Measurements from ENCODE around the gene RBBP8NL.
"Not testable (repeated sequence)": the region's sequence is repeated elsewhere in the genome, so short reads cannot be mapped to it uniquely, and the experiment has no call there.

The RBBP8NL gene

GRCh38 chr20:62426699-62427131, 624 bp downstream of the RBBP8NL start:
- Histone ChIP-seq H3K27ac (ENCODE audit: low read length) (no peak overlapping the region), H3K27me3 (ENCODE audit: control insufficient read depth in 1 of 2, insufficient read depth in 2 of 2, low read length in 2 of 2) (no peaks in the 10 kb centered on the region), H3K9ac (ENCODE audit: low read length in 2 of 2) (no peak overlapping the region), H3K4me3 (ENCODE audit: low read length in 2 of 2) (no peak overlapping the region), H3K4me1 (ENCODE audit: control insufficient read depth, insufficient read depth, low read length) (no peaks in the 10 kb centered on the region), H3K36me3 (ENCODE audit: control insufficient read depth in 2 of 2, insufficient read depth in 2 of 2, low read length in 2 of 2) (no peaks in the 10 kb centered on the region), H3K9me3 (ENCODE audit: control insufficient read depth in 2 of 2, low read length in 2 of 2) (no peaks in the 10 kb centered on the region)

- not testable (repeated sequence) for H3K4me1 ChIP-seq (ENCODE audit: control insufficient read depth, insufficient read depth, low read length); H3K36me3 ChIP-seq (ENCODE audit: control insufficient read depth in 2 of 2, insufficient read depth in 2 of 2, low read length in 2 of 2); H3K9me3 ChIP-seq (ENCODE audit: control insufficient read depth in 2 of 2, low read length in 2 of 2); H3K27me3 ChIP-seq (ENCODE audit: control insufficient read depth in 1 of 2, insufficient read depth in 2 of 2, low read length in 2 of 2); H3K9ac ChIP-seq (ENCODE audit: low read length in 2 of 2); H3K4me3 ChIP-seq (ENCODE audit: low read length in 2 of 2); H3K27ac ChIP-seq (ENCODE audit: low read length)
Measured at GRCh38 chr20:62426059-62426348, 1.3 kb downstream of the RBBP8NL start.

DNA sequence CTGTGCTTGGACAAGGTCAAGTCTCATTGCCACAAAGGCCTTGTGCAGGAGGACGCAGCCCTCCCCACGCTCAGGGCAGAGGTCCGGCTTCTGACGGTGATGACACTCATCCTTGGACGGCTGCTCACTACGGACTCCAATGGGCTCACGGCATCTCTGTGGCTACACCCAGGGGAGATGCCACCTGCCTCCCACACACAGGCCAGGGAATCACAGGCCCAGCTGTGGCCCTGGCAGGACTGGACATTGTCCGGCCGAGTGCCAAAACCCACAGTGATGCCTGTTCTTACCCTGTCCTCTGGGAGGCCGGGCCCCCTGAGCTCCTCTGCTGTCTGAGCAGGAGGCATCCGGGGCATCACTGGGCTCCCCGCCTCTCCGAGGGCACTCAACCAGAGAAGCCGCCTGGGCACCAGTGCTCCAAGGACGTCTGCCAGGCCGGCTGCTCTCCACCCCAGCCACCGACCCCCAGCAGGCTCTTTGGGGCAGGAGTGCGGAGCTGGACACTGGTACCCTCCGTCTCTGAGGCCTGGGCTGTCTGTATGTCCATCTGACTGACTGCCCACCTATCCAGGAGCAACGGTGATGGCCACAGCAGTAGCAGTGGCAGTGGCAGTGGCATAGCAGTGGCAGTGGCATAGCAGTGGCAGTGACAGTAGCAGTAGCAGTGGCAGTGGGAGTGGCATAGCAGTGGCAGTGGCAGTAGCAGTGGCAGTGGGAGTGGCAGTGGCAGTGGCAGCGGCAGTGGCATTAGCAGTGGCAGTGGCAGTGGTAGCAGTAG, 1.9 kb downstream of the RBBP8NL start:
- Histone ChIP-seq H3K27ac (ENCODE audit: low read length) (no peak overlapping the region), H3K27me3 (ENCODE audit: control insufficient read depth in 1 of 2, insufficient read depth in 2 of 2, low read length in 2 of 2) (no peaks in the 10 kb centered on the region), H3K9me3 (ENCODE audit: control insufficient read depth in 2 of 2, low read length in 2 of 2) (no peaks in the 10 kb centered on the region), H3K36me3 (ENCODE audit: control insufficient read depth in 2 of 2, insufficient read depth in 2 of 2, low read length in 2 of 2) (no peaks in the 10 kb centered on the region), H3K9ac (ENCODE audit: low read length in 2 of 2) (no peak overlapping the region), H3K4me3 (ENCODE audit: low read length in 2 of 2) (no peak overlapping the region), H3K4me1 (ENCODE audit: control insufficient read depth, insufficient read depth, low read length) (no peaks in the 10 kb centered on the region)

DNA sequence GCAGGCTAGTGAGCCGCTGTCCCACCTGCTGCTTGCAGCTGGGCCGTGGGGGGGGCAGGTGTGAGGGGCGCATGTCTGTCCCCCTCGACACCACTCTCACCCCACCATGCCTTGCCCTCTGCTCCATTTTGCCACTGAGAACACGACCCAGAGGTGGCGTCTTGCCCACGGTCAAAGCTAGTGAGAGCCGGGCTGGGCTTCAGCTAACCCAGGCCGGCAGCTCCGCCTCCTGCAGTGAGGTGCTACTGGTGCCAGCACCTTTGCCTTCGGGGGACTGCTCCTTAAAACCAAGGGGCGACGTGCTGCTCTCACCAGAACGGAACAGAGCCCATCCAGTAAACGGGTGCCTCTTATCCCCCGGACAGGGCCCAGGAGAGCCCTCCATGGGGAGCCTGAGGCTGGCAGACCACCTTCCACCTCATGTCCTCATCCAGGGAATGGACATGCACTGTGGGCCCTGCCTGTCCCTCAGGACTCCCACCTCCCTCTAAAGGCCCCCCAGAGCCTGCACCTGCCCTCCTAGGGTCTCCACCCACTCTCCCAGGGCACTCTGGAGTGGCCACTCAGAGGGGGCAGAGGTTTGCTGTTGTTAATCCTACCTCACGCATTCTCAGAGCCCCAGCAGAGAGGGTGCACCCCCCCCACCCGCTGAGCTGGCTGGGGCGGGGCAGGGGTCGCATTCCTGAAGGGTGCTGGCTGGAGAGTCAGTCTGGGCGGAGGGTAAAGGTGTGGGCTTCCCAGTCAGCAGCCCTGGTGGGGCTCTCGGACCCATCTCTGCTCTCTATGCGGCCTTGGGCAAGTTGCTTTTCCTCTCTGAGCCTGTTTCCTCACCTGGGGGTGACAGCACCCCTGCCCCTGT, 2.9 kb downstream of the RBBP8NL start:
- Histone ChIP-seq H3K27me3 (ENCODE audit: control insufficient read depth in 1 of 2, insufficient read depth in 2 of 2, low read length in 2 of 2) (no peaks in the 10 kb centered on the region), H3K27ac (ENCODE audit: low read length) (no peak overlapping the region)

DNA sequence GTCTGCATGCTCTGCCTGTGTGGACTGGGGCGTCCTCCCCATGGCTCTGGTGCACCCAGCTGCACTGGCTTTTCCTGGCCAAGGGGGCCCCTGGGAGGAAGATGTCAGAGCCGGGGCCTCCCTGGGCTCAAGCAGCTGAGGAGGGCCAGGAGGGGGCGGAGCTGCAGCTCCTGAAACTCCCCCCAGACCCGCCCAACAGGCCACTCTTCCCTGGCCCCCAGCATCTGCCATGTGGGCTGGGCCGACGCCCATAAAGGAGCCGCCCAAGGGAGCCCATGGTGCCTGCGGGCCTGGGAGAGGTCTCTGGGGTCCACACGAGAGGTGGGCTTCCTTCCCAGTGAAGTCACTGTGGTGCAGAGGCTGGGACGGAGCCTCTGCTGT, 4.0 kb downstream of the RBBP8NL start:
- no peak overlapping the region for H3K4me3 ChIP-seq (ENCODE audit: low read length in 2 of 2)
- no peak overlapping the region for H3K9ac ChIP-seq (ENCODE audit: low read length in 2 of 2)
- no peaks in the 10 kb centered on the region for H3K36me3 ChIP-seq (ENCODE audit: control insufficient read depth in 2 of 2, insufficient read depth in 2 of 2, low read length in 2 of 2)
- no peak overlapping the region for H3K27ac ChIP-seq (ENCODE audit: low read length)
- H3K4me1 ChIP-seq (ENCODE audit: control insufficient read depth, insufficient read depth, low read length), result no peaks in the 10 kb centered on the region
- no peaks in the 10 kb centered on the region for H3K27me3 ChIP-seq (ENCODE audit: control insufficient read depth in 1 of 2, insufficient read depth in 2 of 2, low read length in 2 of 2)
- H3K9me3 ChIP-seq (ENCODE audit: control insufficient read depth in 2 of 2, low read length in 2 of 2), result no peaks in the 10 kb centered on the region

More for the DNA sequence above, 2.9 kb downstream of the RBBP8NL start:
- H3K9me3 ChIP-seq (ENCODE audit: control insufficient read depth in 2 of 2, low read length in 2 of 2), result no peaks in the 10 kb centered on the region
- H3K4me3 ChIP-seq (ENCODE audit: low read length in 2 of 2), result no peak overlapping the region
- H3K9ac ChIP-seq (ENCODE audit: low read length in 2 of 2), result no peak overlapping the region
- H3K36me3 ChIP-seq (ENCODE audit: control insufficient read depth in 2 of 2, insufficient read depth in 2 of 2, low read length in 2 of 2), result no peaks in the 10 kb centered on the region
- no peaks in the 10 kb centered on the region for H3K4me1 ChIP-seq (ENCODE audit: control insufficient read depth, insufficient read depth, low read length)

DNA sequence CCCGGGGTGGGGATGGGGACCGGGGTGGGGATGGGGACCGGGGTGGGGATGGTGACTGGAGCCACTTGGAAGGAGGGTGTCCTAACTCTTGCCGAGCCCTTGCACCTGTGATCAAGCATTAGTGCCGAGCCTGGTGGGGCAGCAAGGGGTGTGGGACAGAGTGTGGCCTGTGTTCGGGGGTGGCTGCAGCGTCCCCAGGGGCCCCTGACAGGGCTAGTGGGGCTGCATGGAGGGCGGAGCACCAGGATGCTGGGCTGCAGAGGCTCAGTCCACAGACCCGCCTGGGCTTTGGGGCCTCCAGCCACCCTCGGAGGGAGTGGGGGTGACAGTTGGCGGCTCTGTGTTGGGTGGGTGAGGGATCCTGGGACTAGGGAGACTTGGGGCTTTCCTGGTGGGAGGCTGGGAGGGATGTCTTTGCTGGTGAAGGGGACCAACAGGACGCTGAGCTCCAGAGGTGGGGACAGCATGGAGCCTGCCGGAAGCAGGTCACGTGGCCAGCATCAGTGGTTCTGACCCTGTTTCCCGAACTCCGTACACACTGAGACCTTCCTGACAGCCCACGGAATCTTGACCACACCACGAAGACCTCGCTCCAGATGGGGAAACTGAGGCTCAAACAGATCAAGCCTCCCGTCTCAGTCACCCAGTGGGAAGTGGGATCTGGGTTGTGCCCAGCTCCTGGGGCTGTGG, 4.6 kb downstream of the RBBP8NL start:
- Histone ChIP-seq H3K9me3 (ENCODE audit: control insufficient read depth in 2 of 2, low read length in 2 of 2) (no peaks in the 10 kb centered on the region), H3K36me3 (ENCODE audit: control insufficient read depth in 2 of 2, insufficient read depth in 2 of 2, low read length in 2 of 2) (no peaks in the 10 kb centered on the region), H3K27ac (ENCODE audit: low read length) (no peak overlapping the region), H3K4me1 (ENCODE audit: control insufficient read depth, insufficient read depth, low read length) (no peaks in the 10 kb centered on the region), H3K9ac (ENCODE audit: low read length in 2 of 2) (no peak overlapping the region), H3K4me3 (ENCODE audit: low read length in 2 of 2) (no peak overlapping the region), H3K27me3 (ENCODE audit: control insufficient read depth in 1 of 2, insufficient read depth in 2 of 2, low read length in 2 of 2) (no peaks in the 10 kb centered on the region)

DNA sequence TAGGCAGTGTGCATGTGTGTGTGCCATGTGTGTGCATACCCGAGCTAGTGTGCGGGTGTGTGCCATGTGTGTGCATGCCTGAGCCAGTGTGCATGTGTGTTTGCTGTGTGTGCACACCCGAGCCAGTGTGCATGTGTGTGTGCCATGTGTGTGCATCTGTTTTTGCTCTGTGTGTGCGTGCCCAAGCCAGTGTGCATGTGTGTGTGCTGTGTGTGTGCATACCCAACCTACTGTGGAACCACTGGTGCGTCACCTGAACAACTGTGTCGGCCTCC, 5.7 kb downstream of the RBBP8NL start:
- H3K27ac ChIP-seq (ENCODE audit: low read length), result no peak overlapping the region
- no peaks in the 10 kb centered on the region for H3K9me3 ChIP-seq (ENCODE audit: control insufficient read depth in 2 of 2, low read length in 2 of 2)
- H3K4me1 ChIP-seq (ENCODE audit: control insufficient read depth, insufficient read depth, low read length), result no peaks in the 10 kb centered on the region
- no peak overlapping the region for H3K9ac ChIP-seq (ENCODE audit: low read length in 2 of 2)
- no peaks in the 10 kb centered on the region for H3K27me3 ChIP-seq (ENCODE audit: control insufficient read depth in 1 of 2, insufficient read depth in 2 of 2, low read length in 2 of 2)
- H3K36me3 ChIP-seq (ENCODE audit: control insufficient read depth in 2 of 2, insufficient read depth in 2 of 2, low read length in 2 of 2), result no peaks in the 10 kb centered on the region
- no peak overlapping the region for H3K4me3 ChIP-seq (ENCODE audit: low read length in 2 of 2)

GRCh38 chr20:62420846-62421715, 6.3 kb downstream of the RBBP8NL start:
- Histone ChIP-seq H3K36me3 (ENCODE audit: control insufficient read depth in 2 of 2, insufficient read depth in 2 of 2, low read length in 2 of 2) (no peaks in the 10 kb centered on the region), H3K27me3 (ENCODE audit: control insufficient read depth in 1 of 2, insufficient read depth in 2 of 2, low read length in 2 of 2) (no peaks in the 10 kb centered on the region), H3K4me1 (ENCODE audit: control insufficient read depth, insufficient read depth, low read length) (no peaks in the 10 kb centered on the region), H3K27ac (ENCODE audit: low read length) (no peak overlapping the region), H3K9me3 (ENCODE audit: control insufficient read depth in 2 of 2, low read length in 2 of 2) (no peaks in the 10 kb centered on the region), H3K9ac (ENCODE audit: low read length in 2 of 2) (no peak overlapping the region), H3K4me3 (ENCODE audit: low read length in 2 of 2) (no peak overlapping the region)

DNA sequence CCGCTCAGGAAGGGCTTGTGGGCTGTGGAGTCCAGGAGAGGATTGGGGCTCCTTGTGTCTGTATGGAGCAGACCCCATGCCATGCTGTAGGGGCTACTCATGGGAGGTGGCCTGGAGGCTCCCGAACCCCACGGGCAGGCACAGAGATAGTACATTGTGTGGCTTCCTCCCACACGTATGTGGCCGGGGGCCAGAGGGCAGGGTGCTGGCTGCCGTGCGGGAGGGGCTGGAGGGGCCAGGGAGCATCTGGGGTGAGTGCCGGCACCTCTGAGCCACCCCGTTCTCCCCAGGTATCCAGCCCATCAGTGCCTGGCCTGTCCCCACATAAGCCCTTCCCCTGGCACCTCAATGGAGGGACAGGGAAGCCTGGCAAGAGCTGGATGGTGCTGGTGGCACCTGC, 7.6 kb downstream of the RBBP8NL start:
- H3K36me3 ChIP-seq (ENCODE audit: control insufficient read depth in 2 of 2, insufficient read depth in 2 of 2, low read length in 2 of 2), result no peaks in the 10 kb centered on the region
- no peak overlapping the region for H3K27ac ChIP-seq (ENCODE audit: low read length)
- H3K9ac ChIP-seq (ENCODE audit: low read length in 2 of 2), result no peak overlapping the region
- H3K4me3 ChIP-seq (ENCODE audit: low read length in 2 of 2), result no peak overlapping the region
- no peaks in the 10 kb centered on the region for H3K27me3 ChIP-seq (ENCODE audit: control insufficient read depth in 1 of 2, insufficient read depth in 2 of 2, low read length in 2 of 2)
- H3K9me3 ChIP-seq (ENCODE audit: control insufficient read depth in 2 of 2, low read length in 2 of 2), result no peaks in the 10 kb centered on the region
- H3K4me1 ChIP-seq (ENCODE audit: control insufficient read depth, insufficient read depth, low read length), result no peaks in the 10 kb centered on the region

GRCh38 chr20:62418709-62419487, 8.4 kb downstream of the RBBP8NL start:
- no peaks in the 10 kb centered on the region for H3K4me1 ChIP-seq (ENCODE audit: control insufficient read depth, insufficient read depth, low read length)
- no peaks in the 10 kb centered on the region for H3K36me3 ChIP-seq (ENCODE audit: control insufficient read depth in 2 of 2, insufficient read depth in 2 of 2, low read length in 2 of 2)
- H3K9ac ChIP-seq (ENCODE audit: low read length in 2 of 2), result no peak overlapping the region
- H3K4me3 ChIP-seq (ENCODE audit: low read length in 2 of 2), result no peak overlapping the region
- H3K9me3 ChIP-seq (ENCODE audit: control insufficient read depth in 2 of 2, low read length in 2 of 2), result no peaks in the 10 kb centered on the region
- no peaks in the 10 kb centered on the region for H3K27me3 ChIP-seq (ENCODE audit: control insufficient read depth in 1 of 2, insufficient read depth in 2 of 2, low read length in 2 of 2)
- no peak overlapping the region for H3K27ac ChIP-seq (ENCODE audit: low read length)

Measured in stomach smooth muscle (tissue), 2 donors.